GM12878 (cell line): ENCODE results near the gene ERCC2. TPM values are rescaled to one million over a fixed set of nuclear protein-coding genes. Genes with fewer than 3 reads are reported as not detected.

Experiments used
- ATAC-seq: fragments of 200-7000 bp; cut with Tn5 transposase; 3 replicates; pipeline ENCODE4 v1.9.1; 2020; ENCODE audit warnings: mild to moderate bottlenecking, moderate library complexity
- BruUV-seq: library from RNA; stranded (reverse); fragments of 400-500 nt; replicated peaks from 2 replicates; lab custom pipeline; 2021; lab: Mats Ljungman, UMichigan
- CTCF ChIA-PET: fragments of 300-600 bp; sonication (Branson Sonifier 250); formaldehyde crosslinking; extraction: SDS; loops from one replicate; lab custom pipeline; 2021; ENCODE audit warnings: inconsistent platforms; lab: Yijun Ruan, JAX
- POLR2A ChIA-PET: fragments of 350-600 bp; formaldehyde crosslinking; extraction: SDS; loops from one replicate; lab custom pipeline; 2021; ENCODE audit warnings: inconsistent platforms; lab: Charles Lee
- RAD21 ChIA-PET: fragments of 300-600 bp; sonication (Branson Sonifier 250); formaldehyde crosslinking; loops from one replicate; lab custom pipeline; 2023; ENCODE audit warnings: antibody characterized with exemption; ENCODE audit not compliant: unreplicated experiment; lab: Charles Lee
- SMC1A ChIA-PET: fragments of 300-600 bp; sonication (Branson Sonifier 250); formaldehyde crosslinking; loops from one replicate; lab custom pipeline; 2023; ENCODE audit not compliant: unreplicated experiment, uncharacterized antibody; lab: Charles Lee
- DNase-seq: peaks from one replicate; pipeline ENCODE4 v3.0.0-alpha.2; 2011; ENCODE audit warnings: low read depth, low spot score
- FAIRE-seq: peaks from 3 replicates; lab custom pipeline; 2011; peaks lifted over from hg19 to GRCh38; lab: Jason Lieb, UNC
- H2AFZ ChIP-seq: 2 replicates; pipeline ENCODE4 v1.6.0; 2011; ENCODE audit warnings: low read depth, low read length, control low read depth; ENCODE audit not compliant: control insufficient read depth
- H3K27ac ChIP-seq: 2 replicates; pipeline ENCODE4 v1.5.1; 2011; ENCODE audit warnings: control low read depth; ENCODE audit not compliant: control insufficient read depth, insufficient read depth
- H3K27me3 ChIP-seq, 2 experiments: replicated peaks in 1 of 2; 2 replicates each; pipeline versions ENCODE4 v1.6.0 to v1.6.1; 2011; ENCODE audit warnings: low read length in 1 of 2; ENCODE audit not compliant: control insufficient read depth in 2 of 2, insufficient read depth in 2 of 2
- H3K36me3 ChIP-seq, 2 experiments: 2 replicates each; pipeline ENCODE4 v1.5.1; 2011; ENCODE audit warnings: low read length in 1 of 2; ENCODE audit not compliant: control insufficient read depth in 2 of 2, insufficient read depth in 2 of 2
- H3K4me1 ChIP-seq: 2 replicates; pipeline ENCODE4 v1.6.1; 2011; ENCODE audit warnings: mild to moderate bottlenecking, low read length, moderate library complexity, mixed read lengths; ENCODE audit not compliant: control insufficient read depth, insufficient read depth
- H3K4me2 ChIP-seq: 2 replicates; pipeline ENCODE4 v1.6.0; 2011; ENCODE audit warnings: control low read depth; ENCODE audit not compliant: control insufficient read depth, insufficient read depth
- H3K4me3 ChIP-seq: fragments of 200-600 bp; sonication (generic); 2 replicates; pipeline ENCODE4 v1.5.1; 2016
- H3K79me2 ChIP-seq: 2 replicates; pipeline ENCODE4 v1.6.0; 2011; ENCODE audit warnings: low read length; ENCODE audit not compliant: control insufficient read depth, insufficient read depth
- H3K9ac ChIP-seq: 2 replicates; pipeline ENCODE4 v1.8.0; 2011; ENCODE audit warnings: low read length, control low read depth, mixed read lengths; ENCODE audit not compliant: control insufficient read depth, insufficient read depth
- H3K9me3 ChIP-seq: replicated peaks from 3 replicates; pipeline ENCODE4 v1.5.1; 2011; ENCODE audit warnings: mild to moderate bottlenecking, low read length; ENCODE audit not compliant: control insufficient read depth, insufficient read depth
- H4K20me1 ChIP-seq: 2 replicates; pipeline ENCODE4 v1.6.0; 2011; ENCODE audit not compliant: control insufficient read depth, insufficient read depth
- BMI1 ChIP-seq: fragments of 450-650 bp; IDR thresholded peaks from 2 replicates; pipeline ENCODE4 v1.6.1; 2016; ENCODE audit warnings: mild to moderate bottlenecking, moderate library complexity, borderline replicate concordance
- ESRRA ChIP-seq: IDR thresholded peaks from 2 replicates; pipeline ENCODE4 v1.6.1; 2012; ENCODE audit warnings: mild to moderate bottlenecking, low read length, improper control_type of control experiment
- HCFC1 ChIP-seq: fragments of 150-350 bp; IDR thresholded peaks from 2 replicates; pipeline ENCODE4 v1.6.1; 2014; ENCODE audit warnings: low read length
- HDAC2 ChIP-seq: fragments of 200-600 bp; sonication (generic); IDR thresholded peaks from 2 replicates; pipeline ENCODE4 v1.6.1; 2017
- MEF2A ChIP-seq: IDR thresholded peaks from 2 replicates; pipeline ENCODE4 v1.6.1; 2011; ENCODE audit warnings: low read depth, mild to moderate bottlenecking, low read length, moderate library complexity; ENCODE audit not compliant: insufficient read depth
- RUNX3 ChIP-seq: IDR thresholded peaks from 2 replicates; pipeline ENCODE4 v1.6.1; 2012; ENCODE audit warnings: low read length, inconsistent platforms
- SUPT20H ChIP-seq: IDR thresholded peaks from 2 replicates; pipeline ENCODE4 v1.6.1; 2011; ENCODE audit warnings: low read depth, mild to moderate bottlenecking, low read length, moderate library complexity, borderline replicate concordance; ENCODE audit not compliant: control insufficient read depth
- YY1 ChIP-seq: IDR thresholded peaks from 2 replicates; pipeline ENCODE4 v1.6.1; 2011; ENCODE audit warnings: low read depth, mild to moderate bottlenecking, low read length
- ZNF217 ChIP-seq: fragments of 450-650 bp; IDR thresholded peaks from 2 replicates; pipeline ENCODE4 v1.6.1; 2017; ENCODE audit warnings: antibody characterized with exemption, mild to moderate bottlenecking
- ZNF274 ChIP-seq: IDR thresholded peaks from one replicate; pipeline ENCODE4 v1.8.0; 2011; ENCODE audit not compliant: insufficient read length, insufficient read depth
- WGBS: methylation state at CpG from one replicate; pipeline ENCODE4 v1.1.6; 2016; ENCODE audit warnings: low lambda C conversion rate; ENCODE audit not compliant: insufficient replicate concordance, insufficient coverage; ENCODE audit errors: missing lambda C conversion rate; 5-methylcytosine and 5-hydroxymethylcytosine counted together
- in situ Hi-C: fragments of 300-500 bp; cut with MboI; formaldehyde crosslinking; loops from 9 replicates; pipeline ENCODE4 v1.14.3; 2018; ENCODE audit warnings: mixed read lengths
- intact Hi-C: fragments of 100-400 bp; cut with micrococcal nuclease; formaldehyde crosslinking; loops from one replicate; pipeline ENCODE4 v1.14.2; 2022; ENCODE audit not compliant: unreplicated experiment
- polyA plus RNA-seq, 11 experiments: library from polyadenylated mRNA; depleted of rRNA in 4 of 11; unstranded in 6 of 11; stranded (reverse) in 5 of 11; fragments of >200 nt; fragmentation: Nextera tagmentation in 4 of 11; fragmentation: Illumina TruSeq in 1 of 11; extraction: Ambion mirVana in 4 of 11; extraction: Trizol in 1 of 11; gene quantifications; 1 replicate in 1 of 11; 2 replicates in 10 of 11; pipeline versions ENCODE4 v1.2.1 to v1.2.3, GENCODE V29; 2011 to 2016; ENCODE audit warnings: inconsistent platforms in 2 of 11, missing spikeins in 2 of 11, low read depth in 1 of 11
- total RNA-seq, 4 experiments: library from RNA; depleted of rRNA in 3 of 4; stranded (reverse); fragments of >200 nt in 3 of 4; fragmentation: Illumina TruSeq in 1 of 4; extraction: Trizol in 1 of 4; gene quantifications; 2 replicates each; pipeline versions ENCODE4 v1.2.1 to v1.2.3, GENCODE V29; 2013 to 2021
- TF ChIP-seq, protein P1 (sequence below): IDR thresholded peaks from 2 replicates; pipeline ENCODE4 v1.6.1; 2012; ENCODE audit warnings: low read depth, low read length, improper control_type of control experiment
- TF ChIP-seq, protein P2 (sequence below), 3 experiments: IDR thresholded peaks in 2 of 3; conservative IDR thresholded peaks in 1 of 3; 2 replicates each; pipeline ENCODE4 v1.5.1; 2011; ENCODE audit warnings: low read depth in 3 of 3, low read length in 3 of 3, mild to moderate bottlenecking in 3 of 3, control low read depth in 2 of 3, moderate library complexity in 2 of 3, inconsistent platforms in 1 of 3, mixed read lengths in 1 of 3; ENCODE audit not compliant: control insufficient read depth in 2 of 3, insufficient read depth in 1 of 3; ENCODE audit errors: extremely low read depth in 1 of 3
- TF ChIP-seq, protein P3 (sequence below): IDR thresholded peaks from 2 replicates; pipeline ENCODE4 v1.6.1; 2012; ENCODE audit warnings: low read depth, low read length, improper control_type of control experiment
- TF ChIP-seq, protein P4 (sequence below): fragments of 450-650 bp; IDR thresholded peaks from 2 replicates; pipeline ENCODE4 v1.6.1; 2017; ENCODE audit warnings: mild to moderate bottlenecking, moderate library complexity

ERCC2 gene
- total and polyA plus RNA-seq, 10 of the 15 experiments (the other 5 are each of a cell fraction or from before 2014, with no cell fraction given) = 1.3 to 40.1 (median 15.6) TPM

DNA sequence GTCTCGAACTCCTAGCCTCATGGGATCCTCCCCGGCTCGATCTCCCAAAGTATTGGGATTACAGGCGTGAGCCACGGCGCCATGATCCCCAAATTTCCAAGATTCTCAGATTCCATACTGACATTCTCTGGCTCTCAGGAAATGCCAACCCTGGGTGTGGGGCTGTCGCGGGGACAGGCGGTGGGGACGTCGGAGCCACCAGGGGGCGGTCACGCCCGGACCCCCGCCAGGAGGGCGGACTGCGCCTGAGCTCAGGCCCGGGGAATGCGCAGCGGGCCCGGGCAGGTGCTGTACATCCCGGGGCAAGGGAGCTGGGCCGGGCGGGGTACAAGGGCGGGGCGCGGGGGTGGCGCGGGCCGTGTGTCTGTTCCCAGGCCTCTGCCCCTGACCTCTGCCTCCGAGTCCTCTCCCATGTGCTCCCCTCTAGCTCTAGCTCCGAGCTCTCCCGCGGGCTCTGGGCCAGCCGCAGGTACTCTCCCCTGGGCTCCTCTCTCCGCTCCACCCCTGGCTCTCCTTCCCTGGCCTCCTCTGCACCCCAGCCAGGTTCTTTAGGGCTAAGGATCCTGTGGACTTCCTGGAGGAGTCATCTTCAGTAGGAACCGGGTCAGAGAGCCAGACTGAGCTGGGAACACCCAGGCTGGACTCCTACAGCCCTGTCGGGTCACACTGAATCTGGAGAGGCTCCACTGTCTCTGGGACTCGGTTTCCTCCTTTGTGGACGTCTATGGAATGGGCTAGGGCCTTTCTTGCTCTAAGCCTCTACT lies 32.1 kb upstream of the ERCC2 start (continued):
- no peak for TF ChIP-seq ESRRA
- TF ChIP-seq, protein P1, sequence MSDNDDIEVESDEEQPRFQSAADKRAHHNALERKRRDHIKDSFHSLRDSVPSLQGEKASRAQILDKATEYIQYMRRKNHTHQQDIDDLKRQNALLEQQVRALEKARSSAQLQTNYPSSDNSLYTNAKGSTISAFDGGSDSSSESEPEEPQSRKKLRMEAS = no peak
- no peak for TF ChIP-seq HDAC2
- TF ChIP-seq, protein P2, sequence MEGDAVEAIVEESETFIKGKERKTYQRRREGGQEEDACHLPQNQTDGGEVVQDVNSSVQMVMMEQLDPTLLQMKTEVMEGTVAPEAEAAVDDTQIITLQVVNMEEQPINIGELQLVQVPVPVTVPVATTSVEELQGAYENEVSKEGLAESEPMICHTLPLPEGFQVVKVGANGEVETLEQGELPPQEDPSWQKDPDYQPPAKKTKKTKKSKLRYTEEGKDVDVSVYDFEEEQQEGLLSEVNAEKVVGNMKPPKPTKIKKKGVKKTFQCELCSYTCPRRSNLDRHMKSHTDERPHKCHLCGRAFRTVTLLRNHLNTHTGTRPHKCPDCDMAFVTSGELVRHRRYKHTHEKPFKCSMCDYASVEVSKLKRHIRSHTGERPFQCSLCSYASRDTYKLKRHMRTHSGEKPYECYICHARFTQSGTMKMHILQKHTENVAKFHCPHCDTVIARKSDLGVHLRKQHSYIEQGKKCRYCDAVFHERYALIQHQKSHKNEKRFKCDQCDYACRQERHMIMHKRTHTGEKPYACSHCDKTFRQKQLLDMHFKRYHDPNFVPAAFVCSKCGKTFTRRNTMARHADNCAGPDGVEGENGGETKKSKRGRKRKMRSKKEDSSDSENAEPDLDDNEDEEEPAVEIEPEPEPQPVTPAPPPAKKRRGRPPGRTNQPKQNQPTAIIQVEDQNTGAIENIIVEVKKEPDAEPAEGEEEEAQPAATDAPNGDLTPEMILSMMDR (IDR thresholded peaks at IDR 0.05 in 2 of 3, conservative IDR thresholded peaks at IDR 0.05 in 1 of 3; ENCODE audit: control insufficient read depth in 2 of 3, extremely low read depth in 1 of 3, insufficient read depth in 1 of 3, low read depth in 3 of 3, low read length in 3 of 3) = peak; percentile 56 to 69 (median 56)
- no peak for TF ChIP-seq HCFC1
- no peak for TF ChIP-seq ZNF217

DNA sequence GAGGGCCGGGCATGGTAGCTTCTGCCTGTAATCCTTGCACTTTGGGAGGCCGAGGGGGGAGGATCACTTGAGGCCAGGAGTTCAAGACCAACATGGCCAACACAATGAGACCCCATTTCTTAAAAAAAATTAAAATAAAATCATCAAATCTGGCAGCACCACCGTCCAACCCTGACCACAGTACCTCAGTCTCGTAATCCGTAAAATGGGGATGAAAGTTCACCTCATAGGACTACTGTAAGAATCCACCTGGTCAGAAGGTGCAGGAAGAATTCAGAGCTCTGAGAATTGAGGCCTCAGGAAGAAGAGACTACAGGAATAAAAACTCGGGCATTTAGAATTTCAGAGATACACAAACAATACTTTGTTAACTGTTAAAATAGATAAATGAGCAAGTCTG lies 31.4 kb upstream of the ERCC2 start:
- Histone ChIP-seq H3K27me3 (no peaks in the 10 kb centered on the region; a peak in 1 of 4 replicates), H3K79me2 (peaks cover 4% of the 10 kb centered on the region), H3K4me1 (peaks cover 4% of the 10 kb centered on the region), H4K20me1 (no peaks in the 10 kb centered on the region), H3K9ac (no peak overlapping the region), H3K36me3 (no peaks in the 10 kb centered on the region), H3K9me3 (no peaks in the 10 kb centered on the region), H3K27ac (no peak overlapping the region), H2AFZ (no peak overlapping the region), H3K4me3 (no peak overlapping the region), H3K4me2 (no peak overlapping the region)
- POLR2A ChIA-PET = interaction anchor here (1.4 to 3.8 kb wide), 2 partner anchors 20 to 22 kb away, joined by 3 to 16 read pairs; partner anchors contain the start of gene ERCC1
- in situ Hi-C loops (no loop called here), intact Hi-C loops (loop anchor here (10.0 kb wide), 1 partner anchor 243 kb away; no protein-coding TSS in a partner anchor)
- DNase-seq (no peak), FAIRE-seq (no peak), ATAC-seq (no peak)
- 79% methylated on average over 6 of the region's 6 CpGs for WGBS
- CTCF ChIA-PET = interaction anchor here (0.6 to 5.2 kb wide), 18 partner anchors 8 to 281 kb away, joined by 3 to 93 read pairs (median 6); partner anchors contain the start of genes BLOC1S3, ERCC1, ERCC2 and FOSB
- SMC1A ChIA-PET = interaction anchor here (0.8 to 6.2 kb wide), 6 partner anchors 20 to 84 kb away, joined by 3 to 55 read pairs (median 6); no protein-coding TSS in a partner anchor
- no TSS peak for BruUV-seq
- RAD21 ChIA-PET = interaction anchor here (0.6 to 4.8 kb wide), 11 partner anchors 11 to 242 kb away, joined by 3 to 48 read pairs (median 3); partner anchors contain the start of gene ERCC1
- TF ChIP-seq, protein P3, sequence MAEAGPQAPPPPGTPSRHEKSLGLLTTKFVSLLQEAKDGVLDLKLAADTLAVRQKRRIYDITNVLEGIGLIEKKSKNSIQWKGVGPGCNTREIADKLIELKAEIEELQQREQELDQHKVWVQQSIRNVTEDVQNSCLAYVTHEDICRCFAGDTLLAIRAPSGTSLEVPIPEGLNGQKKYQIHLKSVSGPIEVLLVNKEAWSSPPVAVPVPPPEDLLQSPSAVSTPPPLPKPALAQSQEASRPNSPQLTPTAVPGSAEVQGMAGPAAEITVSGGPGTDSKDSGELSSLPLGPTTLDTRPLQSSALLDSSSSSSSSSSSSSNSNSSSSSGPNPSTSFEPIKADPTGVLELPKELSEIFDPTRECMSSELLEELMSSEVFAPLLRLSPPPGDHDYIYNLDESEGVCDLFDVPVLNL = no peak
- TF ChIP-seq ZNF274 (no peak), BMI1 (no peak), SUPT20H (no peak), MEF2A (no peak), RUNX3 (no peak), YY1 (no peak)
- TF ChIP-seq, protein P1 = no peak
- TF ChIP-seq, protein P4, sequence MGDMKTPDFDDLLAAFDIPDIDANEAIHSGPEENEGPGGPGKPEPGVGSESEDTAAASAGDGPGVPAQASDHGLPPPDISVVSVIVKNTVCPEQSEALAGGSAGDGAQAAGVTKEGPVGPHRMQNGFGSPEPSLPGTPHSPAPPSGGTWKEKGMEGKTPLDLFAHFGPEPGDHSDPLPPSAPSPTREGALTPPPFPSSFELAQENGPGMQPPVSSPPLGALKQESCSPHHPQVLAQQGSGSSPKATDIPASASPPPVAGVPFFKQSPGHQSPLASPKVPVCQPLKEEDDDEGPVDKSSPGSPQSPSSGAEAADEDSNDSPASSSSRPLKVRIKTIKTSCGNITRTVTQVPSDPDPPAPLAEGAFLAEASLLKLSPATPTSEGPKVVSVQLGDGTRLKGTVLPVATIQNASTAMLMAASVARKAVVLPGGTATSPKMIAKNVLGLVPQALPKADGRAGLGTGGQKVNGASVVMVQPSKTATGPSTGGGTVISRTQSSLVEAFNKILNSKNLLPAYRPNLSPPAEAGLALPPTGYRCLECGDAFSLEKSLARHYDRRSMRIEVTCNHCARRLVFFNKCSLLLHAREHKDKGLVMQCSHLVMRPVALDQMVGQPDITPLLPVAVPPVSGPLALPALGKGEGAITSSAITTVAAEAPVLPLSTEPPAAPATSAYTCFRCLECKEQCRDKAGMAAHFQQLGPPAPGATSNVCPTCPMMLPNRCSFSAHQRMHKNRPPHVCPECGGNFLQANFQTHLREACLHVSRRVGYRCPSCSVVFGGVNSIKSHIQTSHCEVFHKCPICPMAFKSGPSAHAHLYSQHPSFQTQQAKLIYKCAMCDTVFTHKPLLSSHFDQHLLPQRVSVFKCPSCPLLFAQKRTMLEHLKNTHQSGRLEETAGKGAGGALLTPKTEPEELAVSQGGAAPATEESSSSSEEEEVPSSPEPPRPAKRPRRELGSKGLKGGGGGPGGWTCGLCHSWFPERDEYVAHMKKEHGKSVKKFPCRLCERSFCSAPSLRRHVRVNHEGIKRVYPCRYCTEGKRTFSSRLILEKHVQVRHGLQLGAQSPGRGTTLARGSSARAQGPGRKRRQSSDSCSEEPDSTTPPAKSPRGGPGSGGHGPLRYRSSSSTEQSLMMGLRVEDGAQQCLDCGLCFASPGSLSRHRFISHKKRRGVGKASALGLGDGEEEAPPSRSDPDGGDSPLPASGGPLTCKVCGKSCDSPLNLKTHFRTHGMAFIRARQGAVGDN = no peak
